ENCODE results near the gene ZNF490.

The ZNF490 gene

GRCh38 chr19:12639901-12640613 lies 29.4 kb upstream of the ZNF490 start:
- POLR2A ChIA-PET, result interaction anchor here (1.1 to 1.2 kb wide), 2 partner anchors 29 kb away, joined by 4 read pairs; partner anchors contain the start of gene ZNF791
- CTCF ChIA-PET, result interaction anchor here (0.6 to 2.9 kb wide), 25 partner anchors 9 to 154 kb away, joined by 3 to 11 read pairs (median 4); partner anchors contain the start of genes MAN2B1, TNPO2, WDR83 and ZNF490
- TF ChIP-seq, protein P1, sequence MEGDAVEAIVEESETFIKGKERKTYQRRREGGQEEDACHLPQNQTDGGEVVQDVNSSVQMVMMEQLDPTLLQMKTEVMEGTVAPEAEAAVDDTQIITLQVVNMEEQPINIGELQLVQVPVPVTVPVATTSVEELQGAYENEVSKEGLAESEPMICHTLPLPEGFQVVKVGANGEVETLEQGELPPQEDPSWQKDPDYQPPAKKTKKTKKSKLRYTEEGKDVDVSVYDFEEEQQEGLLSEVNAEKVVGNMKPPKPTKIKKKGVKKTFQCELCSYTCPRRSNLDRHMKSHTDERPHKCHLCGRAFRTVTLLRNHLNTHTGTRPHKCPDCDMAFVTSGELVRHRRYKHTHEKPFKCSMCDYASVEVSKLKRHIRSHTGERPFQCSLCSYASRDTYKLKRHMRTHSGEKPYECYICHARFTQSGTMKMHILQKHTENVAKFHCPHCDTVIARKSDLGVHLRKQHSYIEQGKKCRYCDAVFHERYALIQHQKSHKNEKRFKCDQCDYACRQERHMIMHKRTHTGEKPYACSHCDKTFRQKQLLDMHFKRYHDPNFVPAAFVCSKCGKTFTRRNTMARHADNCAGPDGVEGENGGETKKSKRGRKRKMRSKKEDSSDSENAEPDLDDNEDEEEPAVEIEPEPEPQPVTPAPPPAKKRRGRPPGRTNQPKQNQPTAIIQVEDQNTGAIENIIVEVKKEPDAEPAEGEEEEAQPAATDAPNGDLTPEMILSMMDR (IDR thresholded peaks at IDR 0.05; ENCODE audit: control extremely low read depth, extremely low read depth, low read depth, missing control alignments), result peak; percentile 65
- peak; percentile 91 for DNase-seq (ENCODE audit: extremely low spot score)

GRCh38 chr19:12638611-12639182 lies 28.1 kb upstream of the ZNF490 start:
- TF ChIP-seq, protein P1 (IDR thresholded peaks at IDR 0.05; ENCODE audit: control extremely low read depth, extremely low read depth, low read depth, missing control alignments), result no peak
- POLR2A ChIA-PET, result interaction anchor here (0.6 to 0.7 kb wide), 2 partner anchors 19 to 413 kb away, joined by 4 to 7 read pairs; no protein-coding TSS in a partner anchor
- no peak for DNase-seq (ENCODE audit: extremely low spot score)
- CTCF ChIA-PET, result interaction anchor here (1.3 to 2.1 kb wide), 2 partner anchors 15 to 209 kb away, joined by 3 to 11 read pairs; no protein-coding TSS in a partner anchor

DNA sequence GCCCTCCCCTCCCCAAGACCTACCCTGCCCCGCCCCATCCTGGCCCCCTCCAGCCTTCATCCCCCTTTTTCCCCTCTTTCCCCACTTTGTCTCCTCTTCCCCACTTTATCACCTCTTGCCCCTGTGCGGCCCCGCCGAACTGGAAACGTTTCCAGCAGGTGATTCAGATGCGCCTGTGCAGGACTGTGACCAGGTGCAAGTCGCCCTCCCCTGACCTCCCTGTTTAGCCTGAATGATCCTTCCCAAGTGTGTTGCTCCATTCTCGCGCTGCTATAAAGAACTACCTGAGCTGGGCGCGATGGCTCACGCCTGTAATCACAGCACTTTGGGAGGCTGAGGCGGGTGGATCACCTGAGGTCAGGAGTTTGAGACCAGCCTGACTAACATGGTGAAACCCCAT lies 26.0 kb upstream of the ZNF490 start:
- ChIA-PET POLR2A (no interaction called here), CTCF (no interaction called here)
- TF ChIP-seq, protein P1 (IDR thresholded peaks at IDR 0.05; ENCODE audit: control extremely low read depth, extremely low read depth, low read depth, missing control alignments), result no peak
- DNase-seq (ENCODE audit: extremely low spot score), result no peak

- POLR2A ChIA-PET, result no interaction called here
- CTCF ChIA-PET, result no interaction called here
- TF ChIP-seq, protein P1 (IDR thresholded peaks at IDR 0.05; ENCODE audit: control extremely low read depth, extremely low read depth, low read depth, missing control alignments), result no peak
- DNase-seq (ENCODE audit: extremely low spot score), result no peak
These were observed 18.6 kb upstream of the ZNF490 start for GRCh38 chr19:12629215-12629614.

GRCh38 chr19:12628040-12629022 lies 17.7 kb upstream of the ZNF490 start:
- TF ChIP-seq, protein P1 (IDR thresholded peaks at IDR 0.05; ENCODE audit: control extremely low read depth, extremely low read depth, low read depth, missing control alignments), result no peak
- ChIA-PET CTCF (interaction anchor here (1.7 kb wide), 1 partner anchor 12 kb away, joined by 9 read pairs; no protein-coding TSS in a partner anchor), POLR2A (no interaction called here)
- no peak for DNase-seq (ENCODE audit: extremely low spot score)

GRCh38 chr19:12626958-12627357 lies 16.3 kb upstream of the ZNF490 start:
- POLR2A ChIA-PET, result no interaction called here
- TF ChIP-seq, protein P1 (IDR thresholded peaks at IDR 0.05; ENCODE audit: control extremely low read depth, extremely low read depth, low read depth, missing control alignments), result no peak
- DNase-seq (ENCODE audit: extremely low spot score), result no peak
- CTCF ChIA-PET, result interaction anchor here (0.7 to 1.7 kb wide), 2 partner anchors 13 to 16 kb away, joined by 3 to 9 read pairs; partner anchors contain the start of genes ZNF490 and ZNF791

Measured in GM10248 (cell line).